UCSD-AML1 (cell line): Measurements from ENCODE around the gene PYCR2.
"Not testable (repeated sequence)": the region's sequence is repeated elsewhere in the genome, so short reads cannot be mapped to it uniquely, and the experiment has no call there.

ENCODE experiments used
- DNase-seq: peaks from one replicate; lab custom pipeline; 2025; ENCODE audit not compliant: unreplicated experiment; lab: John Stamatoyannopoulos, UW

PYCR2 gene

DNA sequence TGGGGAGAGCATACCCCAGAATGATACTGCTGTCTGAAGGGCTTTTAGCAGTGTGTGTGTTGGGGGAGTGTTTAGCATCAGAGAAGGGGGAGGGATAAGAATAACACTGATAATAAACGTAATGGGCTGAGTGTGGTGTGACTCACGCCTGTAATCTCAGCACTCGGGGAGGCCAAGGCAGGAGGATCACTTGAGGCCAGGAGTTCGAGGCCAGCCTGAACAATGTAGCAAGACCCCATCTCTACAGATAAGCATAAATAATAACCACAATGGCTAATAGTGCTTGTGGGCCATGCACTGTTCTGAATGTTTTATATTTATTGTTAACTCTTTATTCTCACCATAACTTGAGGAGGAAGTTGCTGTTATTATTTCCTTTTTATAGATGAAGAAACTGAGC lies 19.5 kb upstream of the PYCR2 start:
- no peak for DNase-seq

DNA sequence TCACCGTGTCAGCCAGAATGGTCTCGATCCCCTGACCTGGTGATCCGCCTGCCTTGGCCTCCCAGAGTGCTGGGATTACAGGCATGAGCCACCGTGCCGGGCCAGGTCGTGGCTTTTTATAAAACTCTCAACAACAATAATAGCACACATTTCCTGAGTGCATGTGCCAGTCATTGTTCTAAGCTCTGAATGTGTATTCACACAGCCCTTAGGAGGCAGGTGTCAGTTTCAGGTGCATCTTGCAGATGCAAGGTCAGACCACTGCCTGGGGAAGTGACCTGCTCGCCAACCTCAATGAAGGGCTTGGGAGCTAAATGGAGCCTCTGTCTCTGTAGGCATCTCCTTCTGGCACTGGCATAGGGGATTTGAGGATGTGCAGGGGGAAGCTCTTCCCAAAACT lies 18.5 kb upstream of the PYCR2 start:
- no peak for DNase-seq

DNA sequence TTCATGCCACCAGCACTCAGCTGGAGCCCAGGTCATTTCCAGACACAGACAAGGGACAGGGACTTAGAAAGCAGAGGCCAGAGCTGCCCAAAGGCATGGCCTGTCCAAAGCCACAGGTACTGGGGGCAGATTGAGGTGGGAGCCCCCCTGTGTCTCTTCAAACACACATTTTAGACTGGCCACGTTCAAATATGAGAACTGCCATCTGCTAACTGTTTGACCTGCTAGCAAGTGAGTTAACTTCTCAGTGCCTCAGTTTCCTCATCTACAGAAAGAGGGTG lies 17.8 kb upstream of the PYCR2 start:
- DNase-seq = no peak

DNA sequence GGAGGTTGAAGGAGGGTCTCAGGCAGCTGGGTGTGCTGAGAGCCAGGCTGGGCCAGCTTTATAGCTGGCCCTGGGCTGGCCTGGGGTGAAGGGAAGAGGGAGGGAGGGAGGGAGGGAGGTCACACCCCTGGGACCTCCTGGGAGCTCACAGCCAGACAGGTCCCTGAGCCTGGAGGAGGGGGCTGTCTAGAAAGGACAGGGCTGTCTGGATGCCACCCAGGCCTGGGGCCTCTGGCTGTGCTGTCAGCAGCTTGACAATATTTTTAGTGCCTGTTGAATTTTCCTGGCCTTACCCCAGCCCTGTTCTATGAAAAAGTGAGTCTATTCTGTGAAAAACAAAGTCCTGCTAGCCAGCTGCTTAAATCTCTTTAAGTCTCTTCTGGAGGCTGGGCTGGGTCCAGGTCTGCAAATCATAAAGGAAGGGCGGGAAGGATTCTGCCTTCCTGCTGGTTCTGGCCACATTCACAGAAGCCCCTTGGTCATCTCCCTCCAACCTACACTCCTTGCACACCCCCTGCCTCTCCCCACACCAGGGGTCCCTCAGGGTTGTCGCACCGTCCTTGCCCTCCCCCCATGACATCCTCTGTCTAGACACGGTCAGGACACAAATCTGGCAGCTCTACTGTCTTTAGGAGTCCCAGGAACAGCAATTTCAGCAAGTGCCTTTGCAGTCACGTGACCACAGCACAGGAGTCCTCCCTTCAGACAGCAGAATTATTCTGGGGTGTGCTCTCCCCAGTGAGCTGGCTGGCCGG lies 17.3 kb upstream of the PYCR2 start, which contains the start of gene LEFTY2:
LEFTY2 (minus strand) TSS at position 34 of the 755 bp plus-strand sequence. CDS start 80 bp downstream, outside the sequence.
- DNase-seq = no peak

DNA sequence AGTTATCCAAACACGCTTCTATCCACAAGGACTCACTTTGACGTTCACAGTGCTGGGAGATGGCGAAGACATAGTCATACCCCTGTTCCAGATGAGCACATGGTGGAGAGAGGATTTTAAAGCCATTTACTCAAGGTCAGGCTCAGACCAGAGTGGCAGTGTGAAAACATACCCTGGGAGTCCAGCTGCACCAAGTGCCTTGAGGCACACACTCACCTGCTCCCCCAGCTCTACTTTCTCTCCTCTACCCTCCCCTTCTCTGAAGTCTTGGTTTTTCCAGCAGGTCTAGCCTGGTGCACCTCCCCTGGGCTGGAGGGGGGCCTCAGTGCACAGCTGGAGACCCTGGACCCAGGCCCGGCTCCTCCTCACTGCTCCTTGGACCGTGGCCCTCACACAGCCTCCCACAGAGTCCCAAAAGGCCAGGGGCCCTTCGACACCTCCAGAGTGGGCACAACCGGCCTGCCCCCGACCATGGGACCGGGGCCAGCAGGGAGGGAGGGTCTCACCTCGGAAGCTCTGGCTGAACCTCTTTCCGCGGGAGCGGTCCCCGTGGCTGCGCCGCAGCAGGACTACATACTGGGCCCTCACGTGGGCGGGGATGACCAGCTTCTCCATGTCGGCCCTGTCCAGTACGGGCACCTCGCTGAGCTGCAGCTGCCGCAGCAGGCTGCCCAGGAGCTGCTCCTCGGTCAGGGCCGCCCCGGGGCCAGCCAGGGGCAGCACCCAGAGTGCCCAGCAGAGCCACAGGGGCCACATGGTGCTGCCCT lies 16.5 kb upstream of the PYCR2 start:
- DNase-seq = no peak

DNA sequence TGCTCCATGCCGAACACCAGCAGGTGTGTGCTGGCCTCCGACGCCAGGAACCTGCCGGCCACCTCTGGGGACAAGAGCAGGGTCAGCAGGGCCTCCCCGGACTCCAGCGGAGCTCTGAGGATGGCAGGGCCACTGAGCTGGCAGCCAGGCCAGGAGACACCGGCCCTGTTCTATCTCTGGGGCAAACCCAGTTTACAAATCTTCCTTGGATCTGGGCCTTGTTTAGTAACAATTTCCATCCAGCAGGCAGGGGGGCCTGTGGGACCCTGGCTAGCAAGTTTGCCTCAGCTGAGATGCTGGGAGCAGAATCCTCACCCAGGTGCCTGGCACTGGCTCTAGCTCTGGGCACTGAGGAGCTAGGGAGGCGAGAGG lies 15.9 kb upstream of the PYCR2 start:
- DNase-seq = not testable (repeated sequence)

DNA sequence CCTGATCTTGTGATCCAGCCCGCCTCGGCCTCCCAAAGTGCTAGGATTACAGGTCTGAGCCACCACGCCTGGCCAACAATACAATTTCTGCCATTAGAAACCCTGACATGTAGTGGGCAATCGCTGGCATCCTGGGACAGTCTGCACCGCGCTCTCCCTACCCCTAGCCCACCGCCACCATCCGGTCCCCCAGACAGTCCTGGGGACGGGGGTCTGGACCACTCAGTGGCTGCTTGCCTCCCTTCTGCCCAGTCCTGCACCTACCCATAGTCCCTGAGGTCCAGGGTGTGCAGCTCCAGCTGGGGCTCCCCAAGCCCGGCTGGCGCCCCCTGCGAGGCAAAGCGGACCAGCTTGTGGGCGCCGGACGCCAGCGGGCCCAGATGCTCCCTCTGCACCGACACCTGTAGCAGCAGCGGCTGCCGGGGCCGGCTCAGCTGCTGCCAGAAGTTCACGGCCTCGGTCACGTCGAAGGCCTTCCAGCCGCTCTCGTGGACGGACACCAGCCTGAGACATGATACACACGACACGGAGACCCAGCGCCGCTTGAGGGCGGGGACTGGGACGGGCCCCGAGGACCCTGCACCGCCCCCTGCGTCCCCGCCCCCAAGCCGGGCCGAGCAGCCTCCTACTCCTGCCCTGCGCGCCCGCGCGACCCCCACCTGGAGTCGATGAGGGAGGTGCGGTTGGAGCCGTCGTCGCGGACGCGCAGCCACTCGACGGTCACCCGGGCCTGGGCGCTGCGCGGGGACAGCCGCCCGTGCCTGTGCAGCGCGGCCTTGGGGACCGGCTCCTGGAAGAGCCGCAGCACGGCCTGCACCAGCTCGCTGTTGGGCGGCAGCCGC lies 15.3 kb upstream of the PYCR2 start:
- not testable (repeated sequence) for DNase-seq

DNA sequence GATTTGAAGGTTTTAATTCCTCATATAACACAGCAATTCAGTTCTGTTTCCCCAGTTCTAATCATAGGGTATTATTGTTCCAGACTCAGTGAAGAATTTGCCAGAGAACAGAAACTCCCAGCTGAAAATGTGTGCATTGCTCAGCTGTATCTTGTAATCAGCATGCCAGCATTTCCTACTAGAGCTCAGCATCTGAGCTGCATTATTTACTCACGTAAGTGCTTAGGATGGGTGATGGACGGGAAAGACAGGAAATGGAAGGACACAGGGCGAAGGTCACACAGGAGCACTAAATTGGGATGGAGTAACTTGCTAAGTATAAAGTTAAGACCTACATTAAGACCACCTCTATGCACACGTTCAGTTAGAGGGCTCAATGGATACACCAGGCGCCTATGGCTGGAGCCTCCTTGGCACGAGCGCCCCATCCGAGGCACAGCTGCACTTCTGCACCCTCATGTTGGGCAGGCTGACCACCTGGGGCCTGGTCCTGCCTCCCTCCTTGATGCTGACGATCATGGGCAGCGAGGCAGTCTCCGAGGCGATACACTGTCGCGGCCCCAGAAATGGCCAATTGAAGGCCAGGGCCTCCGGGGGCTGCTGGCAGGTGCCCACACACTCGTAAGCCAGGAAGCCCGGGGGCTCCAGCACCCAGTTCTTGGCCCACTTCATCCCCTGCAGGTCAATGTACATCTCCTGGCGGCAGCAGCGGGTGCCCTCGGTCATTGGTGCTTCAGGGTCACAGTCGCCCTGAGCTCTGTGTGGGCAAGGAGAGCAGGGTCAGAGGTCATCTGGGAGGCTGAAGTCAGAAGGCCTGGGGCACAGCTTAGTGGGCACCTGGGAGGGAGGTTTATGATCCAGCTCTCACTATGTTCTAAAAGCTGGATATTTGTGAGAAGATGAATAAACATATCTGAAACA lies 13.3 kb upstream of the PYCR2 start:
- DNase-seq = no peak

DNA sequence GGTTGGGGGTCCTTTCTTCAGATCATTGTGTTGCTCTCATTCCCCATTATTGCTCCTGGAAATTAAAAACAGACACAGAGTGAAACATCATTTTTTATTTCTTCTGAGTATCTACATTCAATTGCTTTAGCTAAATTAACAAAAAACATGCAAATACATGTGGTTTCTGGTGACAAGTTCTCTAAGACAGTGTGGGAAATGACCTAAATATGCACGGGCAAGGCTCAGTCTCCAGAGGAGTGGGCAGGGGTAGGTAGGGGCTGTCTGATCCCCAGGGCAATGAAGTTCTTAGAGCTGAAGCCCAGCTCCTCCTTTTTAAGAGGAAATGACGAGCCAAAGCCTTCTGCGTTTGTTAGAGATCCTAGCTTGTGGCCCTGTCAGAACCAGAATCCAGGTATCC lies 12.5 kb upstream of the PYCR2 start:
- DNase-seq = no peak

DNA sequence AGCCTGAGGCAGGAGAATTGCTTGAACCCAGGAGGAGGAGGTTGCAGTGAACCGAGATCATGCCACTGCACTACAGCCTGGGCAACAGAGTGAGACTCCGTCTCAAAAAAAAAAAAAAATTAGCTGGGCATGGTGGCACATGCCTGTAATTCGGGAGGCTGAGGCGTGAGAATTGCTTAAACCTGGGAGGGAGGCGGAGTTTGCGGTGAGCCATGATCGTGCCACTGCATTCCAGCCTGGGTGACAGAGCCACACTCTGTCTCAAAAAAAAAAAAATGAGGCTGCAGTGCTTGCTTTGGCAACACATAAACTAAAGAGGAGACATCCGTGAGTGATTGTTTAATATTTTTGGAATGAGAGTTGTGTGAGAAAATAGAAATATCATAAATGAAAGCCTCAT lies 12.0 kb upstream of the PYCR2 start:
- DNase-seq = not testable (repeated sequence)

DNA sequence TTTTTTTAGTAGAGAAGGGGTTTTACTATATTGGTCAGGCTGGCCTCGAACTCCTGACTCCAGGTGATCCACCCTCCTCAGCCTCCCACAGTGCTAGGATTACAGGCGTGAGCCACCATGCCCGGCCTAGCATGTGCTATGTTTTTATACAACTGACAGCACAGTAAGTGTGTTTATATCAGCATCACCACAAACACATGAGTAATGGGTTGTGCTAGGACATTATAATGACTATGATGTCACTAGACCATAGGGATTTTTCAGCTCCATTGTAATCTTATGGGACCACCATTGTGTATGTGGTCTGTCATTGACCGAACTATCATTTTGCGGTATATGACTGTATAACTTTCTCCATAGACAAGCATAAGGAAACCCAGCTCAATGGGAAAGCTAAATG lies 10.7 kb upstream of the PYCR2 start:
- DNase-seq = no peak

DNA sequence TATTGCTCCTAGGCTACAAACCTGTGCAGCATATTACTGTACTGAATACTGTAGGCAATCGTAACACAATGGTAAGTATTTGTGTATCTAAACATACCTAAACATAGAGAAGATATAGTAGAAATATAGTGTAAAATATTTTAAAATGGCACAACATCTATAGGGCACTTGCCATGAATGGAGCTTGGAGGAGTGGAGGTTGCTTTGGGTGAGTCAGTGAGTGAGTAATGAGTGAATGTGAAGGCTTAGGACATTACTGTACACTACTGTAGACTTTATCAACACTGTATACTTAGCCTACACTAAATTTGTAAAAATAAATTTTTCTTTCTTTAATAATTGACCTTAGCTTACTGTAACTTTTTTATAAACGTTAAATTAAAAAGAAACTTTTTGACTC lies 9.0 kb upstream of the PYCR2 start:
- no peak for DNase-seq

DNA sequence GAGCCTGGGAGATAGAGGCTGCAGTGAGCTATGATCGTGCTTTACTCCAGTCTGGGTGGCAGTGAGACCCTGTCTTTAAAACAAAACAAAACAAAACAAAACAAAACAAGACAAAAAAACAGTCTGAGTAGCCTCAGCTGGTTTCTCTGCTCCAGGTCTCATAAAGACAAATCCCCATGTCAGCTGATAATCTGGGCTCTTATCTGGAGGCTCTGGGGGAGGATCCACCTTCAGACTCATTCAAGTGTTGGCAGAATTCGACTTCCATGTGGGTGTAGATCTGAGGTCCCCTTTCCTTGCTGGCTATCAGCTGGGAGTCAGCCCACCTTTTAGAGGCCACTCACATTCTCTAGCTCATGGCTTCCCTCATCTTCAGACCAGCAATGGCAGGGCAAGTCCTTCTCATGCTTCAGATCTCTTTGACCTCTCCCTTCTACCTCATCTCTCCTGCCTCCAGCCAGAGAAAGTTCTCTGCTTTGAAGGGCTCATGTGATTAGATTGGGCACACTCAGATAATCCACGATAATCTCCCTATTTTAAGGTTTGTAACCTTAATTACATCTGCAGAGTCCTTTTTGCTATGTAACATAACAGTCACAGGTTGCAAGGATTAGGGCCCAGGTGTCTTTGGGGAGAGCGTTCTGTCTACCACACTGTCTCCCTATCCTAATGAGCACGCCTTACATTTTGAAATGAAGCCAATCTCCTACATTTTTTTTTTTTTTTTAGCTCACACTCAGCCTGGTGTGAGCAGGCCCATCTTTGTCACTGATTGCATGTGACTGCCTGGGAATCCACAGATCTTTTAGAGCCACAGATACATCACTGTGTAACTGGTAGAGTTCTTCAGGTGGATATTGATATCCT lies 7.5 kb upstream of the PYCR2 start:
- no peak for DNase-seq

DNA sequence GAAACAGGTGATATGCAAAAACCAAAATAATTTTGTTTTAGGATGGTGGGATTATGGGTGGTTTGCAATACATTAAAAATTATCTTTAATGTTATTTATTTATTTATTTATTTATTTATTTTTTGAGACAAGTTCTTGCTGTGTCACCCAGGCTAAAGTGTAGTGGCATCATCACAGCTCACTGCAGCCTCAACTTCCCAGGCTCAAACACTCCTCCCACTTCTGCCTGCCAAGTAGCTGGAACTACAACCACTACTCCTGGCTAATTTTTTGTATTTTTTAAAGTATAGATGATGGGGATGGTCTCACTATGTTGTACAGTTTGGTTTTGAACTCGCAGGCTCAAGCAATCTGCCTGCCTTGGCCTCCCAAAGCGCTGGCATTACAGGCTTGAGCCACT lies 6.5 kb upstream of the PYCR2 start:
- no peak for DNase-seq

DNA sequence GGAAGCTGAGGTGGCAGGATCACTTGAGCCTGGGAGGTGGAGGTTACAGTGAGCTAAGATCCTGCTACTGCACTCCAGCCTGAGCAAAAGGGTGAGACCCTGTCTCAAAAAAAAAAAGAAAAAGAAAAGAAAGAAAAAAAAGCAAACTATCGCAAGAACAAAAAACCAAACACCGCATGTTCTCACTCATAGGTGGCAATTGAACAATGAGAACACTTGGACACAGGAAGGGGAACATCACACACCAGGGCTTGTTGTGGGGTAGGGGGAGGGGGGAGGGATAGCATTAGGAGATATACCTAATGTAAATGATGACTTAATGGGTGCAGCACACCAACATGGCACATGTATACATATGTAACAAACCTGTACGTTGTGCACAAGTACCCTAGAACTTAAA lies 5.4 kb upstream of the PYCR2 start:
- not testable (repeated sequence) for DNase-seq

DNA sequence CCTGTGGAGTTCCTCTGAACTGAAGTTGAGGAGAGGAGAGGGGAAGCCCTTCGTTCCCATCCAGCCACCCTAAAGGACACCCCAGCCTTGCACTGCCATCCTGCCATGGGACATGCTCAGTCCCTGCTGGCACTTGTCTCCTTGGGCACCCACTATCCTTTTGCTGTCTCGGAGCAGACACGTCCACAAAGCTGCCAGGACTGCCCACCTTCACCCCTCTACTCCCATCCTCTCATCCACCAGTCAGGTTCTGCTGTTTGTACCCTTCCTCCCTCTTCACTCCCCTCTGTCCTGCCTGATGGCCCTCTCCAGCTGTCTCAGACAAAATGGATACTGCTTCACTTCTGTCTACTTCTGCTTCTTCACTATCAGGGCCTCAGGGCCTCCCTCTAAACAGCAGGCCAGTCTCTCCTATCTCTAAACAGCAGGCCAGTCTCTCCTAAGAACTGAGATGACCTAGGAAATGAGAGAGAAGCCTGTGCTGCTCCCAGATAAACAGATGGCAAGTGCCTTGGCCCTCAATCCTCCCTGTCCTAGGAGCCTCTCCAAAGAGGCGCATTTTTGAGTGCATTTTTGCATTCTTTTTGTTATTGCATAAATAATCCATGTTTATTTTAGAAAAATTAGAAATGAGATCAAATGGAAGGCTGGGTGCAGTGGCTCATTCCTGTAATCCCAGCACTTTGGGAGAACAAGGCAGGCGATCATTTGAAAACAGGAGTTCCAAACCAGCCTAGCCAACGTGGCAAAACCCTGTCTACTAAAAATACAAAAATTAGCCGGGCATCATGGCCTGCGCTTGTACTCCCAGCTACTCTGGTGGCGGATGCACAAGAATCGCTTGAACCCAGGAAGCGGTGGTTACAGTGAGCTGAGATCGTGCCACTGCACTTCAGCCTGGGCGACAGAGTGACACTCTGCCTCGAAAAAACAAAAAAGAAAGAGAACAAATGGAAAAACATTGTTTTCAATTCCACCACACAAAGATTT lies 4.4 kb upstream of the PYCR2 start:
- DNase-seq = peak; percentile 43

DNA sequence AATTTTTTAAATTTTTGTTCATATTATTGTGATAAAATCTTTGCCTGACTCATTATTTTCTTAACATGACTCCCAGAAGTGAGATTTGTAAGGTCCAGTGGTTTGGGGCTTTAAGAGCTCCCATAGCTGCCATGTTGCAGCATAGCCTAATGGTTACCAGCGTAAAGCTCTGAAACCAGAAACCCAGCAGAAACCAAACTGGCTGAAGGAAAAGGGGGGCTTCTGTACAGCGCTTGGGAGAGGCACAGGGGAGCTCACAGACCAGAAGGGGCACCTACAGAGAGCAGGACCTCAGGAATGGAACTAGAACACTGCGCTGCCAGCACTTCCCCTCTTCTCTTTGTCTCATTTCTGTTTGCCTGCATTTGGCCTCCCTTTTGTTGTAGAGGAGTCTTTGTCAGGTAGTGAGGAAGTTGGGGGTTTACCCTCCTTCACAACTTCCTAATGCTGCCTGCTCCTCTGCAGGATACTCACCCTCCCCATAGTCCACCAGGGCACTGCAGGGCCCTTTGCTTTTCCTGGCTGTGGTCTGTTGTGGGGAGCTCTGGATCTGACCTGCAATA lies 2.6 kb upstream of the PYCR2 start:
- peak; percentile 72 for DNase-seq

DNA sequence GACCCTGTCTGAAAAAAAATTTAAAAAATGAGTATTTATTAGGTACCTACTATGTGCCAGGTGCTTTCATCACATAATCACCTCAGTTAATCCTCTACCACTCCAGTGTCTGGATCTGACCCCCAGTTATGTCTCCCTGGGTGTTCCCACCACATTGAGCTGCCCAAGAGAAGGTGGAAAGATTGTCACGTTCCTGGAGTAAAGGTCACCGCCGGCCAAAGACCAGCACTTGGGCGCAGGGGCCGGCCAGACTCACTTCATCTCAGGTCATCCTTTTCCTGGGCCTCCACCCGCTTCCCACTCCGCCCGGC lies 714 bp downstream of the PYCR2 start:
- no peak for DNase-seq
